Astrocyte of the cerebellum (primary cell): ENCODE measurements around the gene PTPRU.

ENCODE experiments used
- DNase-seq: peaks from one replicate; pipeline ENCODE4 v3.0.0-alpha.2; 2011; ENCODE audit warnings: low read depth
- H3K4me3 ChIP-seq: 2 replicates; pipeline ENCODE4 v1.5.1; 2011; ENCODE audit warnings: mild to moderate bottlenecking, low read depth, low read length, moderate library complexity
- CTCF ChIP-seq: IDR thresholded peaks from 2 replicates; pipeline ENCODE4 v1.5.1; 2012; ENCODE audit warnings: low read length, low read depth, moderate library complexity, mild to moderate bottlenecking; ENCODE audit errors: missing control alignments
- in situ Hi-C: cut with HindIII; loops from 2 replicates; pipeline ENCODE4 v1.10.0; 2017; ENCODE audit warnings: low sequenced_read_pairs

PTPRU gene

GRCh38 chr1:29317063-29317915 is 81.0 kb downstream of the PTPRU start:
- no peak for DNase-seq
- no peak overlapping the region for H3K4me3 ChIP-seq
- no peak for TF ChIP-seq CTCF
- in situ Hi-C loops = no loop called here

GRCh38 chr1:29317916-29318530 is 81.7 kb downstream of the PTPRU start:
- DNase-seq = no peak
- in situ Hi-C loops = no loop called here
- H3K4me3 ChIP-seq = no peak overlapping the region
- no peak for TF ChIP-seq CTCF

- H3K4me3 ChIP-seq = no peak overlapping the region
- no peak for TF ChIP-seq CTCF
- DNase-seq = no peak
- in situ Hi-C loops = no loop called here
Observed at GRCh38 chr1:29318724-29319123, 82.4 kb downstream of the PTPRU start.

GRCh38 chr1:29319300-29320110 is 83.2 kb downstream of the PTPRU start:
- no peak for TF ChIP-seq CTCF
- DNase-seq = no peak
- no peak overlapping the region for H3K4me3 ChIP-seq
- in situ Hi-C loops = no loop called here

- in situ Hi-C loops = no loop called here
- H3K4me3 ChIP-seq = no peak overlapping the region
- TF ChIP-seq CTCF = no peak
- no peak for DNase-seq
Observed at GRCh38 chr1:29320156-29320940, 84.0 kb downstream of the PTPRU start.

GRCh38 chr1:29321176-29321575 is 84.9 kb downstream of the PTPRU start:
- no peak for TF ChIP-seq CTCF
- DNase-seq = no peak
- H3K4me3 ChIP-seq = no peak overlapping the region
- in situ Hi-C loops = no loop called here
